Spleen (tissue), 11 donors: ENCODE measurements around the gene MADD. TPM values are rescaled to one million over a fixed set of nuclear protein-coding genes. Genes with fewer than 3 reads are reported as not detected.

ENCODE experiments used
- DNase-seq: peaks from one replicate; pipeline ENCODE4 v3.0.0-alpha.2; 2020
- H3K27ac ChIP-seq, 8 donors: fragments of 200-600 bp; sonication (generic) in 7 of 8; 1 replicate in 4 of 8; 2 replicates in 4 of 8; pipeline versions ENCODE4 v1.5.0 to v1.8.0; 2016 to 2021; ENCODE audit warnings: inconsistent platforms in 4 of 8, mild to moderate bottlenecking in 4 of 8, moderate library complexity in 1 of 8
- H3K27me3 ChIP-seq, 7 donors: fragments of 200-600 bp; sonication (generic) in 6 of 7; replicated peaks in 1 of 7; 1 replicate in 4 of 7; 2 replicates in 3 of 7; pipeline versions ENCODE4 v1.5.0 to v1.8.0; 2016 to 2021; ENCODE audit warnings: inconsistent platforms in 3 of 7, mild to moderate bottlenecking in 1 of 7
- H3K36me3 ChIP-seq, 6 donors: fragments of 200-600 bp; sonication (generic) in 5 of 6; 1 replicate in 4 of 6; 2 replicates in 2 of 6; pipeline versions ENCODE4 v1.5.0 to v1.8.0; 2016 to 2021; ENCODE audit warnings: inconsistent platforms in 2 of 6
- H3K4me1 ChIP-seq, 6 donors: fragments of 200-600 bp; sonication (generic) in 5 of 6; 1 replicate in 3 of 6; 2 replicates in 3 of 6; pipeline versions ENCODE4 v1.5.0 to v1.8.0; 2016 to 2021; ENCODE audit warnings: inconsistent platforms in 3 of 6
- H3K4me3 ChIP-seq, 8 donors: fragments of 200-600 bp; sonication (generic) in 7 of 8; 1 replicate in 4 of 8; 2 replicates in 4 of 8; pipeline versions ENCODE4 v1.5.0 to v1.8.0; 2016 to 2021; ENCODE audit warnings: inconsistent platforms in 4 of 8, mild to moderate bottlenecking in 4 of 8, moderate library complexity in 2 of 8
- H3K9me3 ChIP-seq, 8 donors: fragments of 200-600 bp; sonication (generic) in 7 of 8; 1 replicate in 4 of 8; 2 replicates in 4 of 8; pipeline versions ENCODE4 v1.5.0 to v1.8.0; 2016 to 2021; ENCODE audit warnings: inconsistent platforms in 4 of 8
- POLR2A ChIP-seq, 3 donors: fragments of 450-650 bp; IDR thresholded peaks; one replicate each; pipeline ENCODE4 v1.5.1; 2017; ENCODE audit warnings: antibody characterized with exemption in 3 of 3, mild to moderate bottlenecking in 1 of 3
- POLR2AphosphoS5 ChIP-seq, 3 donors: sonication (generic); formaldehyde crosslinking; IDR thresholded peaks; one replicate each; pipeline ENCODE4 v1.5.1; 2017; ENCODE audit warnings: antibody characterized with exemption in 3 of 3
- WGBS, 5 donors: extraction: QIAGEN DNeasy Blood & Tissue Kit in 3 of 5; methylation state at CpG; one replicate each; pipeline versions ENCODE4 v1.1.5 to v1.1.7; 2013 to 2018; 5-methylcytosine and 5-hydroxymethylcytosine counted together
- intact Hi-C: fragments of 100-400 bp; cut with DNase I; formaldehyde crosslinking; loops from one replicate; pipeline ENCODE4 v1.15.0; 2023; ENCODE audit warnings: low total_unique reads
- polyA plus RNA-seq, 3 donors: library from polyadenylated mRNA; stranded (reverse); fragments of 200-250 nt; gene quantifications; one replicate each; pipeline ENCODE4 v1.2.1, GENCODE V29; 2013
- total RNA-seq, 7 donors: library from RNA; depleted of rRNA in 3 of 7; stranded (reverse); fragments of >200 nt in 3 of 7; fragmentation: NEBNext Ultra II Directional in 4 of 7; extraction: Animal tissue kit (Norgen Biotek cat#: 25700) in 4 of 7; gene quantifications; one replicate each; pipeline versions ENCODE4 v1.1.0 to v1.2.1, GENCODE V29; 2016 to 2021
- TF ChIP-seq, protein P1 (sequence below), 11 experiments: fragments of 200-600 bp in 7 of 11; fragments of 450-650 bp in 4 of 11; sonication (generic) in 4 of 11; IDR thresholded peaks in 8 of 11; conservative IDR thresholded peaks in 3 of 11; 1 replicate in 7 of 11; 2 replicates in 4 of 11; pipeline versions ENCODE4 v1.4.0 to v1.8.0; 2016 to 2021; ENCODE audit warnings: antibody characterized with exemption in 11 of 11, inconsistent platforms in 4 of 11, mild to moderate bottlenecking in 1 of 11
- donor health status: healthy with polysubstance abuse.
- donor health status: DM: no; HTN: no; CAD: no; lungs with moderate emphysema.
- donor health status: DM: no; HTN: no; CAD: no.
- donor health status: Bipolar disorder and iron deficiency.
- donor health status: healthy.
- donor health status: DM: no; HTN: no; CAD: no.
- donor health status: DM: yes; HTN: yes; CAD: no.

The MADD gene
- total and polyA plus RNA-seq, 10 donors: 15.7 to 82.4 (median 63.3) TPM

DNA sequence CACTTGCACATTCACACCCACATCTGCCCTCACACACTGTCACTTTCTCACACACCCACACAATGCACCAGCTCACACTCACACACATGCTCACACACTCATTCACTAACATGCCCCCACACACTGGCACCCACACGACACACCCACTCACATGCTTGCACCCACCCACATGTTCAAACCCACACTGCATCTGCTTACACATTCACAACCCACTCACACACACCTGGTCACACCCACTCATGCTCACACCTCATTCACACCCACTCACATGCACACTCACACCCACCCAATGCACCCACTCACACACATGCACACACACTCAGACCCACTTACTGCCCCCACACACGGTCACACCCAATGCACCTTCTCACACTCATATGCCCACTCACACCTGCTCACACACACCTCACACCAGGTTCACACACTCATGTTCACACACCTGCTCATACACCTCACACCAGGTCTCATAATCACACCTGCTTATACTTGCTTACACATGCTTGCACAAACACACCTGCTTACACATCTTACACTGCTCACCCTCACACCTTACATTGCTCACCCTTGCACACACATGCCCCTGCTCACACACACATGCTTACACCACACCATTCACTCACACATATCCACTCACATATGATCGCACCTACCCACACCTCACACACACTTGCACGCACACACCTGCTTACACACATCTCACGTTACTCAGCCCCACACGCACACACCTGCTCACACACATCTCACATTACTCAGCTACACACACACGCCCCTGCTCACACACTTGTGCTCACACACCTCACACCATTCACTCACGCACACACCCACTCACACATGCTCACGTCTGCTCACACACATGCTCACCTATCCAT, 86.4 kb downstream of the MADD start:
- intact Hi-C loops: no loop called here
- WGBS, 5 donors: 82 to 95% (median 94%) methylated on average over 9 of the region's 9 CpGs
- DNase-seq: no peak

DNA sequence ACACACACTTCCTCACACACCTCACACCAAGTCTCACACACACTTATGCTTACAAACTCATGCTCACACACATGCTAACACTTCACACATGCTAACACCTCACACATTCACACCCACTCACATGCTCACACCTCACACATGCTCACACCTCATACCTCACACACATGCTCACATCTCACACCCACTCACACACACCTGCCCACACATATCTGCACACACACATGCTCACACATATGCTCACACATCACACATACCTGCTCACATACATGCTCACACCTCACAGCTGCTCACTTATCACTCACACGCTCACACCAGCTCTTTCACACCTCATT, 87.0 kb downstream of the MADD start:
- intact Hi-C loops: no loop called here
- TF ChIP-seq POLR2A (IDR thresholded peaks at IDR 0.05): no peak
- TF ChIP-seq, protein P1, sequence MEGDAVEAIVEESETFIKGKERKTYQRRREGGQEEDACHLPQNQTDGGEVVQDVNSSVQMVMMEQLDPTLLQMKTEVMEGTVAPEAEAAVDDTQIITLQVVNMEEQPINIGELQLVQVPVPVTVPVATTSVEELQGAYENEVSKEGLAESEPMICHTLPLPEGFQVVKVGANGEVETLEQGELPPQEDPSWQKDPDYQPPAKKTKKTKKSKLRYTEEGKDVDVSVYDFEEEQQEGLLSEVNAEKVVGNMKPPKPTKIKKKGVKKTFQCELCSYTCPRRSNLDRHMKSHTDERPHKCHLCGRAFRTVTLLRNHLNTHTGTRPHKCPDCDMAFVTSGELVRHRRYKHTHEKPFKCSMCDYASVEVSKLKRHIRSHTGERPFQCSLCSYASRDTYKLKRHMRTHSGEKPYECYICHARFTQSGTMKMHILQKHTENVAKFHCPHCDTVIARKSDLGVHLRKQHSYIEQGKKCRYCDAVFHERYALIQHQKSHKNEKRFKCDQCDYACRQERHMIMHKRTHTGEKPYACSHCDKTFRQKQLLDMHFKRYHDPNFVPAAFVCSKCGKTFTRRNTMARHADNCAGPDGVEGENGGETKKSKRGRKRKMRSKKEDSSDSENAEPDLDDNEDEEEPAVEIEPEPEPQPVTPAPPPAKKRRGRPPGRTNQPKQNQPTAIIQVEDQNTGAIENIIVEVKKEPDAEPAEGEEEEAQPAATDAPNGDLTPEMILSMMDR (IDR thresholded peaks at IDR 0.05 in 8 of 11, conservative IDR thresholded peaks at IDR 0.05 in 3 of 11): no peak
- TF ChIP-seq POLR2AphosphoS5 (IDR thresholded peaks at IDR 0.05): peak in 1 of 3 donors; percentile 5
- H3K36me3 ChIP-seq: peaks cover 0 to 88% (median 17%) of the 10 kb centered on the region in 6 donors
- H3K27me3 ChIP-seq: no peaks in the 10 kb centered on the region
- no peak for DNase-seq
- WGBS, 5 donors: 91 to 98% (median 93%) methylated on average over 1 of the region's 1 CpG
- peaks cover 0 to 51% (median 30%) of the 10 kb centered on the region in 6 donors for H3K4me1 ChIP-seq
- no peaks in the 10 kb centered on the region for H3K9me3 ChIP-seq
- no peak overlapping the region for H3K4me3 ChIP-seq
- peak overlapping the region in 1 of 8 donors; percentile 30 for H3K27ac ChIP-seq

More for the DNA sequence above, 86.4 kb downstream of the MADD start:
- peak overlapping the region in 1 of 8 donors; percentile 30 for H3K27ac ChIP-seq
- H3K9me3 ChIP-seq: no peaks in the 10 kb centered on the region
- H3K4me3 ChIP-seq: no peak overlapping the region
- no peaks in the 10 kb centered on the region for H3K27me3 ChIP-seq
- peaks cover 0 to 49% (median 29%) of the 10 kb centered on the region in 6 donors for H3K4me1 ChIP-seq
- H3K36me3 ChIP-seq: peaks cover 0 to 84% (median 17%) of the 10 kb centered on the region in 6 donors
- TF ChIP-seq POLR2AphosphoS5 (IDR thresholded peaks at IDR 0.05) (peak in 2 of 3 donors; percentile 18 to 27), POLR2A (IDR thresholded peaks at IDR 0.05) (no peak)

DNA sequence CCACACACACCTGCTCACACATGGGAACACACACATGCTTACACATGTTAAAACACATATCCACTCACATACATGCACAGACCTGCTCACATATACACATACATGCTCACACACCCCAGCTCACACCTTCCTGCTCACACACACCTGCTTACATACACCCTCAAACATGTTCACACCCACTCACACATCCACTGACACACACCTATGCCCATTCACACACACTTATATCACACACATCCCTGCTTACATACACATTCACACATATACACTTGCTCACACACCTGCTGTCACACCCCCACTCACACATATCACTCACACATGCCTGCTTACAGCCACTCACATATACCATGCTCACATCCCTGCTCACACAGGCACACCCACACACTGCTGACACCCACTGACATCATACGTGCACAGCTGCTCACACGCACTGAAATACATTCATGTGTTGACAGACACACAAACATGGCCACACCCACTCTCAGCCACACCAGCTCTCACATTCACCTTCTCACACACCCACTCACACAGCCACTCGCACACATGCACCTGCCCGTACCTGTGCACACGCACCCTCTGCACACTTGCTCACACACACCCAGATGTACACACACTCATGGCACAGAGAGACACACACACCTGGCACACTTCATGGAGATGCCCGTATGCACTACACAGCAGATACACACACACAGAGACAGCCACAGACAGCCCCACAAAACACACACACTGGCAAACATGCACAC, 88.2 kb downstream of the MADD start:
- WGBS, 5 donors: 87 to 98% (median 93%) methylated on average over 6 of the region's 6 CpGs
- TF ChIP-seq POLR2AphosphoS5 (IDR thresholded peaks at IDR 0.05) (peak in 1 of 3 donors; percentile 15), POLR2A (IDR thresholded peaks at IDR 0.05) (no peak)
- TF ChIP-seq, protein P1 (IDR thresholded peaks at IDR 0.05 in 8 of 11, conservative IDR thresholded peaks at IDR 0.05 in 3 of 11): no peak
- Histone ChIP-seq H3K27ac (peak overlapping the region in 3 of 8 donors; percentile 14 to 70 (median 36)), H3K27me3 (no peaks in the 10 kb centered on the region), H3K9me3 (no peaks in the 10 kb centered on the region), H3K4me1 (peaks cover 0 to 53% (median 31%) of the 10 kb centered on the region in 6 donors), H3K36me3 (peaks cover 0 to 89% (median 17%) of the 10 kb centered on the region in 6 donors), H3K4me3 (no peak overlapping the region)
- peak; percentile 52 for DNase-seq
- intact Hi-C loops: no loop called here

DNA sequence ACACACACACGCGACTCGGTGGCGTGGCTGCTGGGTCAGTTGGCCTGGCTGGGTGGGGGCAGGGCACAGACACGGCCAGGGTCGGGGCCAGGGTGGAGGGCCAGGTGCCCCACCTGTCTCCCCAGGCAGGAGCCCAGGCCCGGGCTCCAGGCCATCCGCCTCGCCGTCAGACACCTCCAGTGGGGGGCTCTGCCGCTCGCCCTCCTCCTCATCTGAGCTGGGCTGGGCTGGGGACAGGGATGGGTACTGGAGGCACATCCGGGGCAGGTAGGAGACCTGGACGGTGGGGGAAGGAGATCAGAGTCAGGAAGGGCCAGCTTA, 88.8 kb downstream of the MADD start:
- Histone ChIP-seq H3K4me3 (no peak overlapping the region), H3K36me3 (peaks cover 0 to 89% (median 17%) of the 10 kb centered on the region in 6 donors), H3K9me3 (no peaks in the 10 kb centered on the region), H3K27ac (peak overlapping the region in 3 of 8 donors; percentile 14 to 70 (median 36)), H3K27me3 (no peaks in the 10 kb centered on the region), H3K4me1 (peaks cover 0 to 58% (median 32%) of the 10 kb centered on the region in 6 donors)
- DNase-seq: peak; percentile 61
- 81 to 92% (median 86%) methylated on average over 9 to 14 of the region's 14 CpGs for WGBS, 5 donors
- TF ChIP-seq POLR2A (IDR thresholded peaks at IDR 0.05) (no peak), POLR2AphosphoS5 (IDR thresholded peaks at IDR 0.05) (peak in 1 of 3 donors; percentile 64)
- TF ChIP-seq, protein P1 (IDR thresholded peaks at IDR 0.05 in 8 of 11, conservative IDR thresholded peaks at IDR 0.05 in 3 of 11): no peak
- intact Hi-C loops: no loop called here
